ENCODE results near the gene TRIM71.

DNA sequence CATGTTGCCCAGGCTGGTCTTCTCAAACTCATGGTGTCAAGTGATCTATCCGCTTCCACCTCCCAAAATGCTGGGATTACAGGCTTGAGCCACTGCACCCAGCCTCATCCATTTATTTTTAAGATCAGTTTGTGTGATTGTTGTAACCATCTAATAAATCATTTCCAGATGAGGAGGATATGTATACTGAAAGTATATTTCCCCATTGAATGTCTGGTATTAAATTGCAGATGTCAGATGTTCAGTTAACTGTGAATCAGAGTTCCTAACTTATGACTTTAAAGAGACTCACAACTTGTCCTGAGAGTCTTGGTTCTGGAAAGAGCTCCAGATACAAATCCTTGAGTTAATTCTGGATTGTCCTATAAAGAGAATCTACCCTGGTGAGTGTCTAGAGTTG lies 62.4 kb downstream of the TRIM71 start:
- no peak for TF ChIP-seq CTCF (IDR thresholded peaks at IDR 0.05)
- TF ChIP-seq POLR2A (IDR thresholded peaks at IDR 0.05) = no peak
- TF ChIP-seq EP300 (IDR thresholded peaks at IDR 0.05) = no peak
